Measurements from ENCODE around the gene AKAP11.

GRCh38 chr13:42328672-42329071 lies 56.7 kb downstream of the AKAP11 start:
- TF ChIP-seq CTCF (IDR thresholded peaks at IDR 0.05; ENCODE audit: borderline replicate concordance, extremely low read depth, low read length, poor library complexity, severe bottlenecking): no peak
- TF ChIP-seq EZH2 (IDR thresholded peaks at IDR 0.05; ENCODE audit: borderline replicate concordance, low read depth, low read length, severe bottlenecking): no peak

All from DND-41 (cell line).